Caco-2 (cell line): Measurements from ENCODE around the gene SLC6A8. TPM values are rescaled to one million over a fixed set of nuclear protein-coding genes. Genes with fewer than 3 reads are reported as not detected.

Experiments used
- BruUV-seq: library from RNA; stranded (reverse); fragments of 400-500 nt; replicated peaks from 2 replicates; lab custom pipeline; 2021; lab: Mats Ljungman, UMichigan
- CTCF ChIA-PET: fragments of 300-600 bp; sonication (Branson Sonifier 250); formaldehyde crosslinking; loops from one replicate; lab custom pipeline; 2022; ENCODE audit warnings: antibody characterized with exemption; lab: Charles Lee
- POLR2A ChIA-PET: fragments of 300-600 bp; sonication (Branson Sonifier 250); formaldehyde crosslinking; loops from one replicate; lab custom pipeline; 2022; ENCODE audit warnings: antibody characterized with exemption; lab: Charles Lee
- DNase-seq, 2 experiments: peaks; one replicate each; pipeline versions ENCODE4 v3.0.0 to v3.0.0-alpha.2; 2020 to 2022
- H3K27me3 ChIP-seq: replicated peaks from 2 replicates; pipeline ENCODE4 v1.6.0; 2011; ENCODE audit warnings: low read length; ENCODE audit not compliant: control insufficient read depth, insufficient read depth
- H3K36me3 ChIP-seq: 2 replicates; pipeline ENCODE4 v1.5.1; 2011; ENCODE audit warnings: low read length; ENCODE audit not compliant: control insufficient read depth, insufficient read depth
- H3K4me1 ChIP-seq: fragments of 250-450 bp; sonication (Bioruptor Pico); 2 replicates; pipeline ENCODE4 v1.5.1; 2020; ENCODE audit warnings: mild to moderate bottlenecking
- H3K4me3 ChIP-seq: 2 replicates; pipeline ENCODE4 v1.5.1; 2011; ENCODE audit warnings: low read depth, mild to moderate bottlenecking, control low read depth, low read length
- H3K9me3 ChIP-seq: fragments of 250-450 bp; sonication (Bioruptor Pico); 2 replicates; pipeline ENCODE4 v1.5.1; 2020; ENCODE audit warnings: mild to moderate bottlenecking, moderate library complexity
- H3K27ac Mint-ChIP-seq: one replicate; pipeline ENCODE4 v1.8.0; 2022; ENCODE audit warnings: mixed read lengths; ENCODE audit not compliant: unreplicated experiment
- H3K27me3 Mint-ChIP-seq: one replicate; pipeline ENCODE4 v1.8.0; 2022; ENCODE audit warnings: mixed read lengths; ENCODE audit not compliant: insufficient read depth, unreplicated experiment
- H3K36me3 Mint-ChIP-seq: one replicate; pipeline ENCODE4 v1.8.0; 2022; ENCODE audit warnings: mild to moderate bottlenecking, mixed read lengths; ENCODE audit not compliant: insufficient read depth, unreplicated experiment
- H3K4me1 Mint-ChIP-seq: one replicate; pipeline ENCODE4 v1.8.0; 2022; ENCODE audit warnings: low read depth, mixed read lengths; ENCODE audit not compliant: unreplicated experiment
- H3K4me3 Mint-ChIP-seq: one replicate; pipeline ENCODE4 v1.8.0; 2022; ENCODE audit warnings: mild to moderate bottlenecking, moderate library complexity, mixed read lengths; ENCODE audit not compliant: unreplicated experiment
- H3K9me3 Mint-ChIP-seq: one replicate; pipeline ENCODE4 v1.8.0; 2022; ENCODE audit warnings: mixed read lengths; ENCODE audit not compliant: unreplicated experiment
- intact Hi-C: fragments of 100-400 bp; cut with micrococcal nuclease; formaldehyde crosslinking; loops from one replicate; pipeline ENCODE4 v1.10.0; 2022; ENCODE audit not compliant: unreplicated experiment
- total RNA-seq: library from RNA; stranded (reverse); gene quantifications from 2 replicates; pipeline ENCODE4 v1.2.3, GENCODE V29; 2022
- TF ChIP-seq, protein P1 (sequence below), 2 experiments: fragments of 200-600 bp in 1 of 2; IDR thresholded peaks; 1 replicate in 1 of 2; 2 replicates in 1 of 2; pipeline versions ENCODE4 v1.5.1 to v1.8.0; 2011 to 2022; ENCODE audit warnings: antibody characterized with exemption in 1 of 2, control low read depth in 1 of 2, inconsistent platforms in 1 of 2, low read depth in 1 of 2, low read length in 1 of 2, mild to moderate bottlenecking in 1 of 2, moderate library complexity in 1 of 2; ENCODE audit not compliant: insufficient read depth in 1 of 2, severe bottlenecking in 1 of 2, unreplicated experiment in 1 of 2

SLC6A8 gene
- total RNA-seq, 1 experiment from 2014 or later: 8.8 TPM

DNA sequence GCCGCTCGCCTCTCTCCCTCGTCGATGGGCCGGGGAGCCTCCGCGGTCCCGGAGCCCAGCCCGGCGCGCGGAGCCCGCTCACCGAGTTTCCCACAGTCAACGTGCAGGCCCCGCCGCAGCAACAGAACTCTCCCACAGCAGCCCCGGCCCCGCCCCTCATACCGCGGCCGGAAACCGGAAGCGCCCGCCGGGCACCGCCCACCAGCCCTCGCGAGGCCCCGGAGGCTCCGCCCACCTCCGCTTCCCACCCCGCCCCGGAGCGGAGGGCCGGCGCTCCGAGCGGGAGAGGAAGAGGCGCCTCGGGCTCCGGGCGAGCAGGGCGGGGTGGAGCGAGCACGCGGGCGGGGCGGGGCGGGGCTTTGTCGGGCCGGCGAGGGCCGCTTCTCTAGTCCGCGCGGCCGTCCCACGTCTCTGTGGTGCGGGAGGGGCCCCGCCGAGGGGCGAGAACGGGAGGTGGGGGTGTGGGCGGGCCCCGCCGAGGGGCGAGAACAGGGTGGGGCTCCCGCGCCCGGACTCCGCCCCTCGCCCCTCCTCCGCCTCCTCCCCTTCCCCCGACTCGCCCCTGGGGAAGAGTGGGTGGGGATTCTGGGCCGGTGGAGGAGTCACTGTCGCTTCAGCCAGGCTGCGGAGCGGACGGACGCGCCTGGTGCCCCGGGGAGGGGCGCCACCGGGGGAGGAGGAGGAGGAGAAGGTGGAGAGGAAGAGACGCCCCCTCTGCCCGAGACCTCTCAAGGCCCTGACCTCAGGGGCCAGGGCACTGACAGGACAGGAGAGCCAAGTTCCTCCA, 36.7 kb downstream of the SLC6A8 start, which contains the start of the genes ABCD1 and BCAP31:
Gene ABCD1, plus strand, starts transcription at position 605 of the 787 bp plus-strand sequence. CDS start 411 bp downstream, outside the sequence.
Gene BCAP31, minus strand, starts transcription at position 136 of the 787 bp plus-strand sequence. CDS start 1,143 bp downstream, outside the sequence.
- peak within 1 kb of the TSS; percentile 79 for H3K4me3 Mint-ChIP-seq

DNA sequence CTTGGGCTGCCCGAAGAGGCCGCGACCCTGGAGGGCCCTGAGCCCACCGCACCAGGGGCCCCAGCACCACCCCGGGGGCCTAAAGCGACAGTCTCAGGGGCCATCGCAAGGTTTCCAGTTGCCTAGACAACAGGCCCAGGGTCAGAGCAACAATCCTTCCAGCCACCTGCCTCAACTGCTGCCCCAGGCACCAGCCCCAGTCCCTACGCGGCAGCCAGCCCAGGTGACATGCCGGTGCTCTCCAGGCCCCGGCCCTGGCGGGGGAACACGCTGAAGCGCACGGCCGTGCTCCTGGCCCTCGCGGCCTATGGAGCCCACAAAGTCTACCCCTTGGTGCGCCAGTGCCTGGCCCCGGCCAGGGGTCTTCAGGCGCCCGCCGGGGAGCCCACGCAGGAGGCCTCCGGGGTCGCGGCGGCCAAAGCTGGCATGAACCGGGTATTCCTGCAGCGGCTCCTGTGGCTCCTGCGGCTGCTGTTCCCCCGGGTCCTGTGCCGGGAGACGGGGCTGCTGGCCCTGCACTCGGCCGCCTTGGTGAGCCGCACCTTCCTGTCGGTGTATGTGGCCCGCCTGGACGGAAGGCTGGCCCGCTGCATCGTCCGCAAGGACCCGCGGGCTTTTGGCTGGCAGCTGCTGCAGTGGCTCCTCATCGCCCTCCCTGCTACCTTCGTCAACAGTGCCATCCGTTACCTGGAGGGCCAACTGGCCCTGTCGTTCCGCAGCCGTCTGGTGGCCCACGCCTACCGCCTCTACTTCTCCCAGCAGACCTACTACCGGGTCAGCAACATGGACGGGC, 37.5 kb downstream of the SLC6A8 start:
- Mint-ChIP-seq H3K36me3 (peaks cover 27% of the 10 kb centered on the region), H3K9me3 (no peaks in the 10 kb centered on the region)
- BruUV-seq: TSS peak; percentile 28

More for the DNA sequence above, 36.7 kb downstream of the SLC6A8 start, which contains the start of the genes ABCD1 and BCAP31:
- BruUV-seq: no TSS peak
- Histone ChIP-seq H3K9me3 (no peaks in the 10 kb centered on the region), H3K4me3 (peak within 1 kb of the TSS; percentile 49), H3K27me3 (no peaks in the 10 kb centered on the region), H3K36me3 (no peaks in the 10 kb centered on the region), H3K4me1 (peaks cover 14% of the 10 kb centered on the region)
- intact Hi-C loops: loop anchor here (5.0 kb wide), 1 partner anchor 68 kb away; the partner anchor contains the start of genes IDH3G and SSR4
- peaks cover 35% of the 10 kb centered on the region for H3K36me3 Mint-ChIP-seq
- TF ChIP-seq, protein P1, sequence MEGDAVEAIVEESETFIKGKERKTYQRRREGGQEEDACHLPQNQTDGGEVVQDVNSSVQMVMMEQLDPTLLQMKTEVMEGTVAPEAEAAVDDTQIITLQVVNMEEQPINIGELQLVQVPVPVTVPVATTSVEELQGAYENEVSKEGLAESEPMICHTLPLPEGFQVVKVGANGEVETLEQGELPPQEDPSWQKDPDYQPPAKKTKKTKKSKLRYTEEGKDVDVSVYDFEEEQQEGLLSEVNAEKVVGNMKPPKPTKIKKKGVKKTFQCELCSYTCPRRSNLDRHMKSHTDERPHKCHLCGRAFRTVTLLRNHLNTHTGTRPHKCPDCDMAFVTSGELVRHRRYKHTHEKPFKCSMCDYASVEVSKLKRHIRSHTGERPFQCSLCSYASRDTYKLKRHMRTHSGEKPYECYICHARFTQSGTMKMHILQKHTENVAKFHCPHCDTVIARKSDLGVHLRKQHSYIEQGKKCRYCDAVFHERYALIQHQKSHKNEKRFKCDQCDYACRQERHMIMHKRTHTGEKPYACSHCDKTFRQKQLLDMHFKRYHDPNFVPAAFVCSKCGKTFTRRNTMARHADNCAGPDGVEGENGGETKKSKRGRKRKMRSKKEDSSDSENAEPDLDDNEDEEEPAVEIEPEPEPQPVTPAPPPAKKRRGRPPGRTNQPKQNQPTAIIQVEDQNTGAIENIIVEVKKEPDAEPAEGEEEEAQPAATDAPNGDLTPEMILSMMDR (IDR thresholded peaks at IDR 0.05; ENCODE audit: insufficient read depth in 1 of 2, low read depth in 1 of 2, low read length in 1 of 2, severe bottlenecking in 1 of 2, unreplicated experiment in 1 of 2): no peak
- peak; percentile 89 to 92 for DNase-seq
- H3K27me3 Mint-ChIP-seq: no peaks in the 10 kb centered on the region
- no peaks in the 10 kb centered on the region for H3K9me3 Mint-ChIP-seq
- ChIA-PET POLR2A (no interaction called here), CTCF (interaction anchor here (0.6 kb wide), 2 partner anchors 37 to 56 kb away, joined by 3 to 4 read pairs; no protein-coding TSS in a partner anchor)
- peak within 1 kb of the TSS; percentile 70 for H3K27ac Mint-ChIP-seq
- H3K4me1 Mint-ChIP-seq: no peaks in the 10 kb centered on the region

More for the DNA sequence above, 37.5 kb downstream of the SLC6A8 start:
- TF ChIP-seq, protein P1 (IDR thresholded peaks at IDR 0.05; ENCODE audit: insufficient read depth in 1 of 2, low read depth in 1 of 2, low read length in 1 of 2, severe bottlenecking in 1 of 2, unreplicated experiment in 1 of 2): no peak
- Histone ChIP-seq H3K4me3 (peak overlapping the region; percentile 49), H3K4me1 (peaks cover 14% of the 10 kb centered on the region), H3K27me3 (no peaks in the 10 kb centered on the region), H3K36me3 (no peaks in the 10 kb centered on the region), H3K9me3 (no peaks in the 10 kb centered on the region)
- H3K27me3 Mint-ChIP-seq: no peaks in the 10 kb centered on the region
- intact Hi-C loops: no loop called here
- H3K4me3 Mint-ChIP-seq: peak overlapping the region; percentile 79
- POLR2A ChIA-PET: no interaction called here
- CTCF ChIA-PET: no interaction called here
- H3K27ac Mint-ChIP-seq: no peak overlapping the region
- H3K4me1 Mint-ChIP-seq: no peaks in the 10 kb centered on the region
- no peak for DNase-seq
